Stomach (tissue), 4 donors: ENCODE data around the gene UPK3BL2.
"Not testable (repeated sequence)": the region's sequence is repeated elsewhere in the genome, so short reads cannot be mapped to it uniquely, and the experiment has no call there.

Experiments used
- POLR2A ChIP-seq, 4 donors: fragments of 450-650 bp; IDR thresholded peaks; one replicate each; pipeline ENCODE4 v1.6.1; 2016; ENCODE audit warnings: antibody characterized with exemption in 4 of 4, control low read depth in 2 of 4, mild to moderate bottlenecking in 1 of 4, moderate library complexity in 1 of 4
- TF ChIP-seq, protein P1 (sequence below), 7 experiments: fragments of 450-650 bp in 4 of 7; fragments of 200-600 bp in 3 of 7; sonication (generic) in 3 of 7; IDR thresholded peaks; one replicate each; pipeline ENCODE4 v1.5.1; 2016 to 2019; ENCODE audit warnings: antibody characterized with exemption in 7 of 7, control low read depth in 2 of 7, mild to moderate bottlenecking in 1 of 7

DNA sequence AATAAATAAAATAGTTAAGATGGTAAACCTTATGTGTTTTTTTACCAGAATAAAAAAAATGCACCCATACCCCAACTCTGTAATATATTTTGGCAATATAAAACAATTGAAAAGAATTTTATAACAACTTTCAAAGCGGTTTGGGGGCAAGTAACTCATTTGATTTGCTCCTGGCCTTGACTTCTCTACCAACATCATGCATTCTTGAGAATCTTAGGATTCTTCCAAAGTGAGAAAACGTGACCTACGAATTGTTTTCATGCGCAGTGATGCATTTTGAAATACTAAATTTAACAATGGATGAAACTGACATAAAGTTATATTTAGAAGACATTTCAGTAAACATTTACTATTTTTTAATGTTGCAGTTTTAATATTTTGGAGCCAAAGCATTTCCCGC is 22.7 kb downstream of the UPK3BL2 start:
- TF ChIP-seq, protein P1, sequence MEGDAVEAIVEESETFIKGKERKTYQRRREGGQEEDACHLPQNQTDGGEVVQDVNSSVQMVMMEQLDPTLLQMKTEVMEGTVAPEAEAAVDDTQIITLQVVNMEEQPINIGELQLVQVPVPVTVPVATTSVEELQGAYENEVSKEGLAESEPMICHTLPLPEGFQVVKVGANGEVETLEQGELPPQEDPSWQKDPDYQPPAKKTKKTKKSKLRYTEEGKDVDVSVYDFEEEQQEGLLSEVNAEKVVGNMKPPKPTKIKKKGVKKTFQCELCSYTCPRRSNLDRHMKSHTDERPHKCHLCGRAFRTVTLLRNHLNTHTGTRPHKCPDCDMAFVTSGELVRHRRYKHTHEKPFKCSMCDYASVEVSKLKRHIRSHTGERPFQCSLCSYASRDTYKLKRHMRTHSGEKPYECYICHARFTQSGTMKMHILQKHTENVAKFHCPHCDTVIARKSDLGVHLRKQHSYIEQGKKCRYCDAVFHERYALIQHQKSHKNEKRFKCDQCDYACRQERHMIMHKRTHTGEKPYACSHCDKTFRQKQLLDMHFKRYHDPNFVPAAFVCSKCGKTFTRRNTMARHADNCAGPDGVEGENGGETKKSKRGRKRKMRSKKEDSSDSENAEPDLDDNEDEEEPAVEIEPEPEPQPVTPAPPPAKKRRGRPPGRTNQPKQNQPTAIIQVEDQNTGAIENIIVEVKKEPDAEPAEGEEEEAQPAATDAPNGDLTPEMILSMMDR (IDR thresholded peaks at IDR 0.05), result not testable (repeated sequence)
- not testable (repeated sequence) for TF ChIP-seq POLR2A (IDR thresholded peaks at IDR 0.05)
